Muscle layer of duodenum (tissue), 2 donors: ENCODE data around the gene SETBP1.

Source experiments
- H3K27ac ChIP-seq: one replicate; pipeline ENCODE4 v1.7.0; 2013; ENCODE audit warnings: mild to moderate bottlenecking, low read length
- H3K27me3 ChIP-seq: one replicate; pipeline ENCODE4 v1.7.0; 2013; ENCODE audit warnings: low read depth, mild to moderate bottlenecking, control low read depth, low read length
- H3K36me3 ChIP-seq, 2 donors: one replicate each; pipeline ENCODE4 v1.7.0; 2013; ENCODE audit warnings: low read length in 2 of 2, control low read depth in 1 of 2, mild to moderate bottlenecking in 1 of 2; ENCODE audit not compliant: insufficient read depth in 2 of 2, control insufficient read depth in 1 of 2
- H3K4me1 ChIP-seq, 2 donors: one replicate each; pipeline ENCODE4 v1.7.0; 2013; ENCODE audit warnings: low read length in 2 of 2, mild to moderate bottlenecking in 2 of 2, control low read depth in 1 of 2, moderate library complexity in 1 of 2; ENCODE audit not compliant: insufficient read depth in 2 of 2, control insufficient read depth in 1 of 2
- H3K4me3 ChIP-seq, 2 donors: one replicate each; pipeline ENCODE4 v1.7.0; 2013; ENCODE audit warnings: low read length in 2 of 2, low read depth in 1 of 2, mild to moderate bottlenecking in 1 of 2
- H3K9me3 ChIP-seq, 2 donors: one replicate each; pipeline ENCODE4 v1.7.0; 2013; ENCODE audit warnings: low read length in 2 of 2, control low read depth in 1 of 2, mild to moderate bottlenecking in 1 of 2; ENCODE audit not compliant: control insufficient read depth in 1 of 2
- donor health status: healthy.

SETBP1 gene

DNA sequence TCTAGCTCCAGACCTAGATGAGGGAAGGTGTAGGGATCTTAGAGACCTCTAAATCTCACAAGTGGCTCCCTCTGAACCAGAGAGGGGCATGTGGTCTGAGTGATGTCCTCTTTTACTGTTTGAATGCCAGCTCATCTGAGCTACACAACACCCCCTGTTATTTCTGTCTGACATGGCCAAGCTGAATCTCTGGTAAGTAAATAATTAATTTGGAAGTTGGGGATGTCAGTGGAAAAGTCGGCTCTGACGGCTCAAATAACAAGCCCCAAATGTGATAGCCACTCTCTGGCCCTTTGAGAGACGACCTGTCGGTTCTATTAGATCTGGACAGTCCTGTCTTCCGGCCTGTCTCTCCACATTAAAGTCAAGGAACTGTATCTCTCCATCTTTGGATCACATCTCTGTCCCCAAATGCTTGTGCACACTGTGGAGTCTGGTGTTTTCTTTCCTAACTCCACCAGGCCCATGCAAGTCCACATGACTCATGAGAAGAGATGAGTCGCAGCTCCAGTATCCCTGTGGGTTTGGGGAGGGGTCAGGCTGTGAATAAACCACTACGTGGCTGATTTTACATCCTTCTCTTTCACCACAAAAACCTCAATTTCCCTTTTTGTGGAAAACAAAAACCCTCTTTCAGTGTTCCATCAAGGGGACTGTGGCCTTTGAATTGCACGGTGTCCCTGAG lies 52.5 kb downstream of the SETBP1 start:
- Histone ChIP-seq H3K9me3 (no peaks in the 10 kb centered on the region), H3K4me3 (no peak overlapping the region), H3K27ac (peak overlapping the region; percentile 3), H3K27me3 (peaks cover 3% of the 10 kb centered on the region), H3K36me3 (no peaks in the 10 kb centered on the region), H3K4me1 (peaks cover 11 to 13% of the 10 kb centered on the region in 2 donors)

- Histone ChIP-seq H3K4me3 (no peak overlapping the region), H3K27ac (peak overlapping the region; percentile 3), H3K4me1 (peaks cover 11 to 13% of the 10 kb centered on the region in 2 donors), H3K9me3 (no peaks in the 10 kb centered on the region), H3K36me3 (no peaks in the 10 kb centered on the region), H3K27me3 (peaks cover 3% of the 10 kb centered on the region)
Measured at GRCh38 chr18:44733754-44734465, 53.2 kb downstream of the SETBP1 start.

DNA sequence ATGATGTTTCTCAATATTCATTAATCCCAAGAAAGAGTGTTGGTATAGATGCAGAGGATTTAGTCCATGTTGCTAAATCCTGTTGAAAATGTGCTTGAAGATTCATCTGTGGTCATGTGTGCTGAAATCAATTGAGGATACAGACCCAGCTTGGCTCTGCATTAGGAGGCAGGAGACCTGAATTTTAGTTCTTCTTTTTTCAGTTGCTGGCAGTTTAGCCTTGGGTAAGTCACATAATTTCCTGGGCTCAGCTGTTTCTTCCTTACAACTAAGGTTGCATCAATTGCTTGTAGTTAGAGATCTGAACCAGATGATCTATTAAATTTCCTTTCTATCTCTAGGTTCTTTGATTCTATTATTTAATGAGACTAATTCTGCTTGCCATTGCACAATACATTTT lies 54.4 kb downstream of the SETBP1 start:
- H3K36me3 ChIP-seq = no peaks in the 10 kb centered on the region
- H3K27me3 ChIP-seq = peaks cover 3% of the 10 kb centered on the region
- H3K9me3 ChIP-seq = no peaks in the 10 kb centered on the region
- H3K27ac ChIP-seq = no peak overlapping the region
- no peak overlapping the region for H3K4me3 ChIP-seq
- peaks cover 11 to 13% of the 10 kb centered on the region in 2 donors for H3K4me1 ChIP-seq

- Histone ChIP-seq H3K27ac (peak overlapping the region; percentile 52), H3K4me3 (no peak overlapping the region), H3K9me3 (no peaks in the 10 kb centered on the region), H3K27me3 (peaks cover 3% of the 10 kb centered on the region), H3K4me1 (peaks cover 11 to 15% of the 10 kb centered on the region in 2 donors), H3K36me3 (no peaks in the 10 kb centered on the region)
Measured at GRCh38 chr18:44736664-44737380, 56.1 kb downstream of the SETBP1 start.

DNA sequence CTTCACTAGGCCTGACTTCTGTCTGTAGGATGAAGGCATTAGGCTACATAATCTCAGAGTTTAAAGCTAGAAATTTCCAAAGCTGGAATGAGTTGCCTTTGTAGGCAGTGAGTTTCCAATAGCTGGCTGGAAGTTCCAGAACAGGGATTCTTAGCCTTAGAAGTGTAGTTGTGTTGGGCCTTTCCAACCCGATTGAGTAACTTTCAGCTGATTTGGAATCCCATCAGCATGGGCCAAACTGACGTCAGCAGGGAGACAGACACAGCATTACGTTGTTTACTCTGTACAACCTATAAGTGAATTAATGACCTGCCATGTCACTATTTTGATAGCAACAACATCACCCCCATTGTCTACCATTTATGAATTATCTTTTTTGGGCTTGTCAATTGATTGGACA lies 56.9 kb downstream of the SETBP1 start:
- Histone ChIP-seq H3K27me3 (peaks cover 3% of the 10 kb centered on the region), H3K4me3 (no peak overlapping the region), H3K27ac (peak overlapping the region; percentile 52), H3K9me3 (no peaks in the 10 kb centered on the region), H3K36me3 (no peaks in the 10 kb centered on the region), H3K4me1 (peaks cover 11 to 22% of the 10 kb centered on the region in 2 donors)

GRCh38 chr18:44740000-44740399 lies 59.3 kb downstream of the SETBP1 start:
- Histone ChIP-seq H3K27me3 (peaks cover 3% of the 10 kb centered on the region), H3K4me3 (no peak overlapping the region), H3K9me3 (no peaks in the 10 kb centered on the region), H3K4me1 (peaks cover 7 to 39% of the 10 kb centered on the region in 2 donors), H3K27ac (no peak overlapping the region), H3K36me3 (no peaks in the 10 kb centered on the region)

- Histone ChIP-seq H3K4me3 (no peak overlapping the region), H3K4me1 (peaks cover 4 to 40% of the 10 kb centered on the region in 2 donors), H3K27me3 (peaks cover 3% of the 10 kb centered on the region), H3K27ac (no peak overlapping the region), H3K36me3 (no peaks in the 10 kb centered on the region), H3K9me3 (no peaks in the 10 kb centered on the region)
Measured at GRCh38 chr18:44741085-44741484, 60.4 kb downstream of the SETBP1 start.

DNA sequence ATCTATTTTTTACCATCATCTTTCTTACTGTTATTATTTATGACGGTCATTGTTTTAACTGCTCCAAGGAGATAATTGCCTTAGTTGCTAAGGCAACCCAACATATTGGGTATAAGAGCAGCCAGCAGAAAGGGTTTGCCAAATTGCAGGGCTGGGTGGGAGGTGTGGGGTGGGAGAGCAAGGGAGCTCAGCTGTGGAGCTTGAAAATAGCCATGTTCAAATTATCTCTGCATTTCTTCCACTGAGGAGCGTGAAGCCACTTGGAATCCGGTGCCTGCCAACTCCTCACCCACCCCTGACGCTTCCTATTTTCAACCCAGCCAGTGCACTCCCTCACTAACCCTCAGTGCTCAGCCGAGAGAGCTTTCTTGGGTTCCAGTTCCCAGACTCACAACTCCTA lies 60.8 kb downstream of the SETBP1 start:
- H3K27me3 ChIP-seq = peaks cover 3% of the 10 kb centered on the region
- H3K27ac ChIP-seq = no peak overlapping the region
- H3K4me3 ChIP-seq = no peak overlapping the region
- peaks cover 4 to 41% of the 10 kb centered on the region in 2 donors for H3K4me1 ChIP-seq
- no peaks in the 10 kb centered on the region for H3K36me3 ChIP-seq
- H3K9me3 ChIP-seq = no peaks in the 10 kb centered on the region

DNA sequence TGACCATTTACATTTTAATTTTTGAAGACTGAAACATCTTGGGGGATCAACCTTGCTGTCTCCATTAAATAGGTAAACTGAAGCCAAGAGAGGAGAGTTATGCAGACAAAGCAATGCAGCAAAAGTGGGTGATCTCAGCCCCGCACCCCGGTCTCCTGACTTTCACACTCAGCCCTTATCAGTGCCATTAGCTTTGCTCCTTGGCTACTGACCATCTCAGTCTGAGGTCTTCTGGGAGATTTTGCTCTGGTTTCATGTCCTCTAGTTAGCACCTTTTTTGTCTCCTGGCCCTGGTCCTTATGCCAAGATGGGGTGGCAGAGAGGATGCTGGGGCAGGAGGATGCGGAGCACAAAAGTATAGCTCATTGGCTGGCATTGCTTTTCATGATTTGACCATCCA lies 61.4 kb downstream of the SETBP1 start:
- Histone ChIP-seq H3K4me1 (peaks cover 4 to 48% of the 10 kb centered on the region in 2 donors), H3K27me3 (peaks cover 3% of the 10 kb centered on the region), H3K4me3 (no peak overlapping the region), H3K9me3 (no peaks in the 10 kb centered on the region), H3K36me3 (no peaks in the 10 kb centered on the region), H3K27ac (peak overlapping the region; percentile 70)

DNA sequence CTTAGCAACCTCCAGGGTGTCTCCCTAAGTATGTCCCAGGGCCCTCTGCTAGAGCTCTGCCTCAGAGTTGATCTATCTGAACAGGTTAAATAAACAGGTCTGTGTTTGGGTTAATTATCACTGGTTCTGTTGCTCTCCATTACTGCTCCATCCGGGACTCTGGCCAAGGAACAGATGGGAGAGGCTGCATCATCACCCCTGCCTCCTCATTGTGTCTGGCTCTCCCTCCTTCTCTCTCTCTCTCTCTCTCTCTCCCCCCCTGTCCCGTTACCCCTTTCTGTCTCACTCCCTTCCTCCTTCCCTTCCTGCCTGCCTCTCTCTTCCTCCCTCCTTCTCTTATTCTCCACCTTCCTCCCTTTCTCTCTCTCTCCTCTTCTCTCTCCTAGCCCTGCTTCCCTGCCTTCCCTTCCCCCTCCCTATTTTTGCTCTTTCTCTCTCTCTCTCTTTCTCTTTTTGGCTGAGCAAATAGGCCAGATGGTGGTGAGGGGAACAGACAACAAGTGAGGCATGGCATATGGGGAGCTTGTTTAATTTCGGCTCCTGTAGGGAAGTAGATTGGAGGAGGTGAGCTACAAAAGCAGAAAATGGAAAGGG lies 62.1 kb downstream of the SETBP1 start:
- H3K27ac ChIP-seq = peak overlapping the region; percentile 70
- H3K27me3 ChIP-seq = no peaks in the 10 kb centered on the region
- H3K4me3 ChIP-seq = no peak overlapping the region
- H3K9me3 ChIP-seq = no peaks in the 10 kb centered on the region
- peaks cover 4 to 51% of the 10 kb centered on the region in 2 donors for H3K4me1 ChIP-seq
- H3K36me3 ChIP-seq = no peaks in the 10 kb centered on the region

GRCh38 chr18:44743631-44744030 lies 62.9 kb downstream of the SETBP1 start:
- Histone ChIP-seq H3K27me3 (no peaks in the 10 kb centered on the region), H3K27ac (peak overlapping the region; percentile 70), H3K36me3 (no peaks in the 10 kb centered on the region), H3K4me3 (no peak overlapping the region), H3K9me3 (no peaks in the 10 kb centered on the region), H3K4me1 (peaks cover 4 to 51% of the 10 kb centered on the region in 2 donors)
